Thoracic aorta (tissue), 2 donors: Measurements from ENCODE around the gene FOXN1. TPM values are rescaled to one million over a fixed set of nuclear protein-coding genes. Genes with fewer than 3 reads are reported as not detected.

Experiments used
- ATAC-seq: fragments of 150-250 bp; one replicate; pipeline ENCODE4 v1.8.0; 2017; ENCODE audit warnings: low read depth; ENCODE audit not compliant: insufficient number of reproducible peaks, low FRiP score
- DNase-seq: peaks from one replicate; pipeline ENCODE4 v3.0.0-alpha.2; 2020; ENCODE audit warnings: low spot score
- H3K27ac ChIP-seq, 2 donors: fragments of 200-600 bp; sonication (generic); 1 replicate in 1 of 2; 2 replicates in 1 of 2; pipeline ENCODE4 v1.5.1; 2016; ENCODE audit warnings: mild to moderate bottlenecking in 2 of 2, moderate library complexity in 2 of 2
- H3K27me3 ChIP-seq: fragments of 200-600 bp; sonication (generic); replicated peaks from 2 replicates; pipeline ENCODE4 v1.6.0; 2016; ENCODE audit warnings: mild to moderate bottlenecking; ENCODE audit not compliant: insufficient read depth
- H3K36me3 ChIP-seq: fragments of 200-600 bp; sonication (generic); one replicate; pipeline ENCODE4 v1.5.1; 2016
- H3K4me1 ChIP-seq, 2 donors: fragments of 200-600 bp; sonication (generic); 1 replicate in 1 of 2; 2 replicates in 1 of 2; pipeline versions ENCODE4 v1.5.1 to v1.6.0; 2016; ENCODE audit warnings: low read depth in 2 of 2, mild to moderate bottlenecking in 1 of 2; ENCODE audit not compliant: control insufficient read depth in 1 of 2
- H3K4me3 ChIP-seq: fragments of 200-600 bp; sonication (generic); 2 replicates; pipeline ENCODE4 v1.5.1; 2016; ENCODE audit warnings: mild to moderate bottlenecking
- H3K9me3 ChIP-seq: fragments of 200-600 bp; sonication (generic); 2 replicates; pipeline ENCODE4 v1.5.1; 2016
- CTCF ChIP-seq: fragments of 200-600 bp; sonication (generic); IDR thresholded peaks from one replicate; pipeline ENCODE4 v1.5.1; 2019; ENCODE audit warnings: antibody characterized with exemption
- total RNA-seq, 2 donors: library from RNA; depleted of rRNA; stranded (reverse); fragments of >200 nt; gene quantifications; one replicate each; pipeline versions ENCODE4 v1.1.0 to v1.2.3, GENCODE V29; 2016

FOXN1 gene
- total RNA-seq, 2 donors from 2014 or later: not detected

GRCh38 chr17:28576758-28577465, 70.8 kb downstream of the FOXN1 start, which contains the start of gene ALDOC:
Gene ALDOC (minus strand): TSS chr17:28576895. CDS start chr17:28575532, 1,363 bp downstream.
- Histone ChIP-seq H3K27ac (peak within 1 kb of the TSS; percentile 24 to 44), H3K9me3 (no peaks in the 10 kb centered on the region), H3K27me3 (no peaks in the 10 kb centered on the region), H3K4me1 (peaks cover 11 to 28% of the 10 kb centered on the region in 2 donors), H3K36me3 (no peaks in the 10 kb centered on the region), H3K4me3 (peak within 1 kb of the TSS; percentile 64)
- ATAC-seq (peak; percentile 72), DNase-seq (peak; percentile 96)
- TF ChIP-seq CTCF: no peak

- ATAC-seq: no peak
- Histone ChIP-seq H3K4me3 (peak overlapping the region; percentile 64), H3K36me3 (no peaks in the 10 kb centered on the region), H3K27ac (peak overlapping the region; percentile 24 to 44), H3K9me3 (no peaks in the 10 kb centered on the region), H3K4me1 (peaks cover 7 to 23% of the 10 kb centered on the region in 2 donors), H3K27me3 (no peaks in the 10 kb centered on the region)
- no peak for TF ChIP-seq CTCF
- no peak for DNase-seq
These were observed 71.3 kb downstream of the FOXN1 start for GRCh38 chr17:28577466-28577824.

GRCh38 chr17:28578246-28579195, 72.4 kb downstream of the FOXN1 start:
- no peak for DNase-seq
- no peak for TF ChIP-seq CTCF
- no peak overlapping the region for H3K27ac ChIP-seq

GRCh38 chr17:28579526-28579925, 73.4 kb downstream of the FOXN1 start:
- ATAC-seq (no peak), DNase-seq (no peak)
- no peak overlapping the region for H3K4me3 ChIP-seq
- no peaks in the 10 kb centered on the region for H3K27me3 ChIP-seq
- H3K27ac ChIP-seq: no peak overlapping the region
- H3K4me1 ChIP-seq: peaks cover 7 to 14% of the 10 kb centered on the region in 2 donors
- H3K36me3 ChIP-seq: peaks cover 3% of the 10 kb centered on the region
- no peak for TF ChIP-seq CTCF
- H3K9me3 ChIP-seq: no peaks in the 10 kb centered on the region

More at GRCh38 chr17:28578246-28579195, 72.4 kb downstream of the FOXN1 start:
- Histone ChIP-seq H3K9me3 (no peaks in the 10 kb centered on the region), H3K27me3 (no peaks in the 10 kb centered on the region), H3K36me3 (peaks cover 2% of the 10 kb centered on the region), H3K4me1 (peaks cover 7 to 14% of the 10 kb centered on the region in 2 donors), H3K4me3 (no peak overlapping the region)
- no peak for ATAC-seq

GRCh38 chr17:28580959-28581358, 74.8 kb downstream of the FOXN1 start:
- ATAC-seq: no peak
- no peak for TF ChIP-seq CTCF

More at GRCh38 chr17:28580959-28581358, 74.8 kb downstream of the FOXN1 start:
- Histone ChIP-seq H3K36me3 (peaks cover 3% of the 10 kb centered on the region), H3K27ac (no peak overlapping the region), H3K27me3 (no peaks in the 10 kb centered on the region), H3K4me3 (no peak overlapping the region), H3K4me1 (peaks cover 4 to 9% of the 10 kb centered on the region in 2 donors), H3K9me3 (no peaks in the 10 kb centered on the region)
- DNase-seq: no peak
